SK-N-SH (cell line): ENCODE measurements around the gene BAIAP2. TPM values are rescaled to one million over a fixed set of nuclear protein-coding genes. Genes with fewer than 3 reads are reported as not detected.

Source experiments
- CTCF ChIA-PET: fragments of 300-600, 350-600 bp; formaldehyde crosslinking; extraction: SDS; loops from one replicate; lab custom pipeline; 2021; lab: Yijun Ruan, JAX
- POLR2A ChIA-PET: fragments of 350-600 bp; sonication (Branson Sonifier 250); formaldehyde crosslinking; extraction: SDS; loops from one replicate; lab custom pipeline; 2020; ENCODE audit warnings: antibody characterized with exemption, inconsistent platforms; lab: Yijun Ruan, JAX
- DNase-seq: peaks from one replicate; pipeline ENCODE4 v3.0.0; 2012
- H2AFZ ChIP-seq: fragments of 200-600 bp; sonication (generic); 2 replicates; pipeline ENCODE4 v1.8.1; 2016; ENCODE audit warnings: antibody characterized with exemption, mild to moderate bottlenecking, low read depth
- H3F3A ChIP-seq: fragments of 200-600 bp; sonication (generic); replicated peaks from 2 replicates; pipeline ENCODE3; 2016; ENCODE audit warnings: antibody characterized with exemption, mild to moderate bottlenecking; ENCODE audit not compliant: insufficient read depth
- H3K27ac ChIP-seq, 2 experiments: fragments of 200-500 bp in 1 of 2; fragments of 200-600 bp in 1 of 2; sonication (Bioruptor generic) in 1 of 2; sonication (generic), shearing (Covaris generic) in 1 of 2; 2 replicates each; pipeline versions ENCODE4 v1.5.1 to v1.6.1; 2014 to 2016; ENCODE audit warnings: low read depth in 2 of 2, inconsistent platforms in 1 of 2, low read length in 1 of 2, mild to moderate bottlenecking in 1 of 2, mixed read lengths in 1 of 2
- H3K27me3 ChIP-seq: fragments of 200-600 bp; sonication (generic), shearing (Covaris generic); 2 replicates; pipeline ENCODE4 v1.6.1; 2016; ENCODE audit warnings: mixed run types; ENCODE audit not compliant: insufficient read depth
- H3K36me3 ChIP-seq, 2 experiments: fragments of 200-500 bp in 1 of 2; fragments of 200-600 bp in 1 of 2; sonication (Bioruptor generic) in 1 of 2; sonication (generic) in 1 of 2; replicated peaks in 1 of 2; 2 replicates each; pipeline versions ENCODE3 to v1.5.1; 2014 to 2016; ENCODE audit warnings: low read length in 1 of 2, mild to moderate bottlenecking in 1 of 2; ENCODE audit not compliant: insufficient read depth in 2 of 2, control insufficient read depth in 1 of 2
- H3K4me1 ChIP-seq, 2 experiments: fragments of 200-500 bp in 1 of 2; fragments of 200-600 bp in 1 of 2; sonication (Bioruptor generic) in 1 of 2; sonication (generic), shearing (Covaris generic) in 1 of 2; 2 replicates each; pipeline versions ENCODE4 v1.5.1 to v1.6.1; 2014 to 2016; ENCODE audit warnings: low read depth in 1 of 2, low read length in 1 of 2, mixed run types in 1 of 2; ENCODE audit not compliant: insufficient read depth in 2 of 2, control insufficient read depth in 1 of 2
- H3K4me2 ChIP-seq: fragments of 200-600 bp; sonication (generic), shearing (Covaris generic); 2 replicates; pipeline ENCODE4 v1.6.1; 2017; ENCODE audit warnings: mixed run types
- H3K4me3 ChIP-seq, 2 experiments: fragments of 200-500 bp in 1 of 2; fragments of 200-600 bp in 1 of 2; sonication (Bioruptor generic) in 1 of 2; sonication (generic), shearing (Covaris generic) in 1 of 2; 2 replicates each; pipeline versions ENCODE4 v1.5.1 to v1.8.1; 2014 to 2016; ENCODE audit warnings: low read depth in 2 of 2, inconsistent platforms in 1 of 2, low read length in 1 of 2, mild to moderate bottlenecking in 1 of 2, mixed read lengths in 1 of 2, moderate library complexity in 1 of 2
- H3K79me2 ChIP-seq: fragments of 200-600 bp; sonication (generic); 2 replicates; pipeline ENCODE4 v1.8.1; 2017; ENCODE audit warnings: mild to moderate bottlenecking; ENCODE audit not compliant: insufficient read depth
- H3K9ac ChIP-seq: fragments of 200-600 bp; sonication (generic); 2 replicates; pipeline ENCODE4 v1.6.1; 2017; ENCODE audit warnings: mixed run types
- H3K9me2 ChIP-seq: fragments of 200-600 bp; sonication (generic); 2 replicates; pipeline ENCODE4 v1.6.1; 2017; ENCODE audit warnings: mixed run types
- H3K9me3 ChIP-seq: fragments of 200-600 bp; sonication (generic); 2 replicates; pipeline ENCODE4 v1.6.1; 2017; ENCODE audit warnings: mixed run types, mild to moderate bottlenecking, moderate library complexity
- H4K20me1 ChIP-seq: fragments of 200-600 bp; sonication (generic); 2 replicates; pipeline ENCODE4 v1.6.1; 2017; ENCODE audit warnings: mild to moderate bottlenecking, mixed run types; ENCODE audit not compliant: insufficient read depth
- CHD2 ChIP-seq: fragments of 150-350 bp; IDR thresholded peaks from 2 replicates; pipeline ENCODE4 v1.6.1; 2018; ENCODE audit warnings: low read length; ENCODE audit not compliant: partially characterized antibody
- CTCF ChIP-seq: fragments of 200-600 bp; sonication (generic); IDR thresholded peaks from 2 replicates; pipeline ENCODE4 v1.6.1; 2017; ENCODE audit warnings: antibody characterized with exemption, mild to moderate bottlenecking, moderate library complexity
- FOXJ3 ChIP-seq: sonication (generic); formaldehyde crosslinking; IDR thresholded peaks from 2 replicates; pipeline ENCODE4 v1.5.1; 2020; ENCODE audit warnings: mild to moderate bottlenecking, missing genetic modification reagents
- FOXM1 ChIP-seq: IDR thresholded peaks from 2 replicates; pipeline ENCODE4 v1.4.0; 2012; ENCODE audit warnings: low read depth, mild to moderate bottlenecking
- JUND ChIP-seq: IDR thresholded peaks from 2 replicates; pipeline ENCODE4 v1.4.0; 2012
- MXI1 ChIP-seq: IDR thresholded peaks from 2 replicates; pipeline ENCODE4 v1.6.1; 2012; ENCODE audit warnings: mild to moderate bottlenecking, low read depth, low read length, improper control_type of control experiment
- NFIC ChIP-seq: IDR thresholded peaks from 2 replicates; pipeline ENCODE4 v1.4.0; 2012; ENCODE audit warnings: borderline replicate concordance
- NRF1 ChIP-seq: IDR thresholded peaks from 2 replicates; pipeline ENCODE4 v1.6.1; 2012; ENCODE audit warnings: low read depth, mild to moderate bottlenecking, low read length
- POLR2AphosphoS5 ChIP-seq: IDR thresholded peaks from 2 replicates; pipeline ENCODE4 v1.6.1; 2012; ENCODE audit warnings: low read depth, low read length
- RAD21 ChIP-seq: IDR thresholded peaks from 2 replicates; pipeline ENCODE4 v1.6.1; 2012; ENCODE audit warnings: mild to moderate bottlenecking, low read length
- RCOR1 ChIP-seq: fragments of 150-350 bp; IDR thresholded peaks from 2 replicates; pipeline ENCODE4 v1.6.1; 2017; ENCODE audit warnings: antibody characterized with exemption, low read length
- RXRA ChIP-seq: IDR thresholded peaks from 2 replicates; pipeline ENCODE4 v1.4.0; 2012; ENCODE audit warnings: low read depth, mild to moderate bottlenecking, borderline replicate concordance
- SIN3A ChIP-seq: IDR thresholded peaks from 2 replicates; pipeline ENCODE4 v1.6.1; 2012; ENCODE audit warnings: low read depth, mild to moderate bottlenecking, low read length, moderate library complexity, borderline replicate concordance
- SMC3 ChIP-seq: IDR thresholded peaks from 2 replicates; pipeline ENCODE4 v1.6.1; 2012; ENCODE audit warnings: low read depth, low read length, improper control_type of control experiment
- TAF1 ChIP-seq: IDR thresholded peaks from 2 replicates; pipeline ENCODE4 v1.6.1; 2012; ENCODE audit warnings: low read depth, mild to moderate bottlenecking, low read length, moderate library complexity, borderline replicate concordance
- USF2 ChIP-seq: fragments of 150-350 bp; IDR thresholded peaks from 2 replicates; pipeline ENCODE4 v1.6.1; 2017; ENCODE audit warnings: antibody characterized with exemption, low read length, low read depth, borderline replicate concordance
- YY1 ChIP-seq: IDR thresholded peaks from 2 replicates; pipeline ENCODE4 v1.4.0; 2012; ENCODE audit warnings: low read depth, mild to moderate bottlenecking
- WGBS: methylation state at CpG from one replicate; pipeline ENCODE4 v1.1.6; 2017; ENCODE audit warnings: low lambda C conversion rate; 5-methylcytosine and 5-hydroxymethylcytosine counted together
- polyA plus RNA-seq, 3 experiments: library from polyadenylated mRNA; depleted of rRNA; stranded (reverse); fragments of >200 nt; gene quantifications; 2 replicates each; pipeline ENCODE4 v1.2.3, GENCODE V29; 2012
- TF ChIP-seq, protein P1 (sequence below): IDR thresholded peaks from 2 replicates; pipeline ENCODE4 v1.4.0; 2012; ENCODE audit warnings: low read depth
- TF ChIP-seq, protein P2 (sequence below): IDR thresholded peaks from 2 replicates; pipeline ENCODE4 v1.6.1; 2012; ENCODE audit warnings: mild to moderate bottlenecking, low read depth, low read length, moderate library complexity

Gene BAIAP2
- polyA plus RNA-seq, 1 of the 3 experiments (the other 2 are of a cell fraction) = 19.8 TPM

- no peaks in the 10 kb centered on the region for H3K27me3 ChIP-seq
- H2AFZ ChIP-seq = no peak overlapping the region
- H3F3A ChIP-seq = peaks cover 2% of the 10 kb centered on the region
- no peak overlapping the region for H3K4me2 ChIP-seq
- POLR2A ChIA-PET = no interaction called here
- H3K36me3 ChIP-seq = peaks cover 0 to 15% of the 10 kb centered on the region in 2 experiments
- no peak overlapping the region for H3K4me3 ChIP-seq
- CTCF ChIA-PET = interaction anchor here (8.0 to 13.7 kb wide), 3 partner anchors 11 to 75 kb away, joined by 75 to 668 read pairs (median 188); partner anchors contain the start of gene BAIAP2
- WGBS = 96% methylated on average over 10 of the region's 10 CpGs
- no peaks in the 10 kb centered on the region for H3K79me2 ChIP-seq
- H3K9ac ChIP-seq = no peak overlapping the region
- no peak overlapping the region for H3K27ac ChIP-seq
- no peaks in the 10 kb centered on the region for H3K9me2 ChIP-seq
- DNase-seq = no peak
- no peaks in the 10 kb centered on the region for H3K9me3 ChIP-seq
- H4K20me1 ChIP-seq = 0 out of 2 replicates have a peak, but pooled peaks cover 5% of the 10 kb centered on the region
- H3K4me1 ChIP-seq = peaks cover 13 to 22% of the 10 kb centered on the region in 2 experiments; a peak in 3 of 4 replicates
- TF ChIP-seq NFIC (no peak), FOXJ3 (CRISPR knock-in tag) (no peak), FOXM1 (no peak), POLR2AphosphoS5 (no peak)
- TF ChIP-seq, protein P1, sequence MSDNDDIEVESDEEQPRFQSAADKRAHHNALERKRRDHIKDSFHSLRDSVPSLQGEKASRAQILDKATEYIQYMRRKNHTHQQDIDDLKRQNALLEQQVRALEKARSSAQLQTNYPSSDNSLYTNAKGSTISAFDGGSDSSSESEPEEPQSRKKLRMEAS = no peak
These were observed 65.7 kb downstream of the BAIAP2 start for GRCh38 chr17:81100668-81101067.

DNA sequence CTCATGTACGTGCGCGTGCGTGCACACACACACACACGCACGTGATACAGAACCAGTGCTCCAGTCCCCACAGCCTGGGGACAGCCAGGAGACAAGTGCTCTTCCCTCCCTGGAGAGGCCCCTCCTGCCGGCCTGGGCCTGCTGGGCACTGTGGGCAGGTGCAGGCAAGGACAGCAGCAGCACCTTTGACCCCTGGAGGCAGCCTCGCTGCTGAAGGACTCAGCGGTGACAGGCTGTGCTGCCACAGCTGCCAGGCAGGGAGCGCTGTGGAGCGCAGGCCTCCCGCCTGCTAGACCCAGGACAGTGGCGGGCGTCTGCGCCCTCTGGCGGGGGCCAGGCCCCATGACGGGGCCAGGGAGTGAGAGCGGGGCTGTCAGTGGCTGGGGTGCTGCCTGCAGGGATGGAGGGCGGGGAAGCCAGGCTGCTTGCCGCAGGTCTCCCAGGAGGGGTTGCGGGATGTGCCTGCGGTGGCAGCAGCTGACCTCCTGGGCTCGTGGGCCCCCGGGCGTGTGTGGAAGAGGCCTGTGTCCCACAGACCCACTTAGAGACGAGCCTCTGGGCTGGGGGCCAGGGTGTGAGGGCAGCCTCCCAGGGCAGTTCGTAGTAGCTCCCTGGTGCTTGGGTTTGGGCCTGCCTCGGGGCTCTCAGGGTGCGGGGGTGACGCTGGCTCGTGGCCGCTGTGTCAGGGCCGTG, 66.8 kb downstream of the BAIAP2 start:
- no peaks in the 10 kb centered on the region for H3K27me3 ChIP-seq

More for the DNA sequence above, 66.8 kb downstream of the BAIAP2 start:
- Histone ChIP-seq H3K9me3 (no peaks in the 10 kb centered on the region), H3K4me1 (peaks cover 11 to 13% of the 10 kb centered on the region in 2 experiments; a peak in 3 of 4 replicates), H4K20me1 (0 out of 2 replicates have a peak, but pooled peaks cover 5% of the 10 kb centered on the region), H3K4me2 (no peak overlapping the region), H3K36me3 (peaks cover 0 to 16% of the 10 kb centered on the region in 2 experiments), H3K9me2 (no peaks in the 10 kb centered on the region), H3K4me3 (peak overlapping the region in 1 of 2 experiments; percentile 24; a peak in 1 of 4 replicates), H3K27ac (no peak overlapping the region), H3K9ac (no peak overlapping the region), H3K79me2 (no peaks in the 10 kb centered on the region), H3F3A (no peaks in the 10 kb centered on the region), H2AFZ (no peak overlapping the region)
- ChIA-PET POLR2A (no interaction called here), CTCF (interaction anchor here (0.5 to 13.7 kb wide), 72 partner anchors 13 to 911 kb away, joined by 3 to 668 read pairs (median 5); partner anchors contain the start of genes BAIAP2, CHMP6, NDUFAF8 and PVALEF)
- 60% methylated on average over 15 of the region's 33 CpGs for WGBS
- TF ChIP-seq RXRA (no peak), CTCF (peak; percentile 100), MXI1 (peak; percentile 86), TAF1 (no peak), RCOR1 (peak; percentile 79), JUND (no peak), FOXM1 (no peak), YY1 (no peak), USF2 (0 out of 2 replicates have a peak, but pooled peaks have one; percentile 17), CHD2 (peak; percentile 87), SIN3A (peak; percentile 90), RAD21 (peak; percentile 97), SMC3 (peak; percentile 100), NRF1 (peak; percentile 48)
- TF ChIP-seq, protein P2, sequence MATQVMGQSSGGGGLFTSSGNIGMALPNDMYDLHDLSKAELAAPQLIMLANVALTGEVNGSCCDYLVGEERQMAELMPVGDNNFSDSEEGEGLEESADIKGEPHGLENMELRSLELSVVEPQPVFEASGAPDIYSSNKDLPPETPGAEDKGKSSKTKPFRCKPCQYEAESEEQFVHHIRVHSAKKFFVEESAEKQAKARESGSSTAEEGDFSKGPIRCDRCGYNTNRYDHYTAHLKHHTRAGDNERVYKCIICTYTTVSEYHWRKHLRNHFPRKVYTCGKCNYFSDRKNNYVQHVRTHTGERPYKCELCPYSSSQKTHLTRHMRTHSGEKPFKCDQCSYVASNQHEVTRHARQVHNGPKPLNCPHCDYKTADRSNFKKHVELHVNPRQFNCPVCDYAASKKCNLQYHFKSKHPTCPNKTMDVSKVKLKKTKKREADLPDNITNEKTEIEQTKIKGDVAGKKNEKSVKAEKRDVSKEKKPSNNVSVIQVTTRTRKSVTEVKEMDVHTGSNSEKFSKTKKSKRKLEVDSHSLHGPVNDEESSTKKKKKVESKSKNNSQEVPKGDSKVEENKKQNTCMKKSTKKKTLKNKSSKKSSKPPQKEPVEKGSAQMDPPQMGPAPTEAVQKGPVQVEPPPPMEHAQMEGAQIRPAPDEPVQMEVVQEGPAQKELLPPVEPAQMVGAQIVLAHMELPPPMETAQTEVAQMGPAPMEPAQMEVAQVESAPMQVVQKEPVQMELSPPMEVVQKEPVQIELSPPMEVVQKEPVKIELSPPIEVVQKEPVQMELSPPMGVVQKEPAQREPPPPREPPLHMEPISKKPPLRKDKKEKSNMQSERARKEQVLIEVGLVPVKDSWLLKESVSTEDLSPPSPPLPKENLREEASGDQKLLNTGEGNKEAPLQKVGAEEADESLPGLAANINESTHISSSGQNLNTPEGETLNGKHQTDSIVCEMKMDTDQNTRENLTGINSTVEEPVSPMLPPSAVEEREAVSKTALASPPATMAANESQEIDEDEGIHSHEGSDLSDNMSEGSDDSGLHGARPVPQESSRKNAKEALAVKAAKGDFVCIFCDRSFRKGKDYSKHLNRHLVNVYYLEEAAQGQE = peak; percentile 51; the same call in 1 of the 2 replicates
- DNase-seq = peak; percentile 100
